ENCODE measurements around the gene TMEM30B.
"Not testable (repeated sequence)": the region's sequence is repeated elsewhere in the genome, so short reads cannot be mapped to it uniquely, and the experiment has no call there.

The TMEM30B gene

GRCh38 chr14:61281186-61281947 is at the start of gene TMEM30B:
Gene TMEM30B (minus strand): TSS chr14:61281338. CDS start chr14:61281147, 191 bp downstream.
- DNase-seq, result no peak

DNA sequence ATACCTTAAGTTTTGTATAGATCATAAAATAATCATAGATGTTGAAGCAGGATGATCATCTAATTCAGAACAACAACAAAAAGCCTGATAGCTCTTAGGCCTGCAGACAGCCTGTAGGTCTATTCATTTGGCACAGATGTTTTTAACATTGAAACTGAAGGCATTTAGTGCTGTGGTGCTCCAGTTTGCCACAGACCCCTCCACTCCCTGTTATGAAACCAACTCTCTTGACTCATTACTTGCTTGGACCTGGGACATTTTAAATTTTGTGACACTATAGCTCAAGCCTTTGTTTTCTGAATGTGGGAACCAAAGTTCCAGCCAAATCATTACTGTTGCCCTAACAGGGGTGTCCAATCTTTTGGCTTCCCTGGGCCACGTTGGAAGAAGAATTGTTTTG is 49.4 kb upstream of the TMEM30B start:
- no peak for DNase-seq

DNA sequence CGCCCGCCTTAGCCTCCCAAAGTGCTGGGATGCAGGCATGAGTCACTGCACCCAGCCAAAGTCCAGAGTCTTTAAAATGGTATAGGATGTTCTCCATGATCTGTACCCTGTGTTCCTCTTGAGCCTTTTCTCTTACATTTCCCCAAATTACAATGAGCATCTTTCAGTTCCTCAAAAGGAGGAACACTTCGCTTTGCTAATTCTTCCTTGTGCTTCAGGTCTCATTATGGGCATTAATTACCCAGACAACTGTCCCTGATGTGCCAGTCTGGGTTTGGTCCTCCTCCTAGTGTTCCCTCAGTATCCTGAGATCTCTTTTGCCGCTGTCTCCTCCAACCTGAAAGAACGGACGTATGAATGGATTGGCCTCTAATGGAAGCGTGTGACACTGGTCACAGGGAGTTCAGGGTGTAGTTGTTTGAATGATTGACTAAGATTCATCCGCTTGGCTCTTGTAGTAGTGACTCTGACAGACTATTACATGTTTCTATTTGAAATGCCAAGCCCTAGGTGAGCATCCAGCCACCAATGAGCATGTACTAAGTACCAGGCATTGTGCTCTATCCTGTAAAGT is 48.4 kb upstream of the TMEM30B start:
- no peak for DNase-seq

DNA sequence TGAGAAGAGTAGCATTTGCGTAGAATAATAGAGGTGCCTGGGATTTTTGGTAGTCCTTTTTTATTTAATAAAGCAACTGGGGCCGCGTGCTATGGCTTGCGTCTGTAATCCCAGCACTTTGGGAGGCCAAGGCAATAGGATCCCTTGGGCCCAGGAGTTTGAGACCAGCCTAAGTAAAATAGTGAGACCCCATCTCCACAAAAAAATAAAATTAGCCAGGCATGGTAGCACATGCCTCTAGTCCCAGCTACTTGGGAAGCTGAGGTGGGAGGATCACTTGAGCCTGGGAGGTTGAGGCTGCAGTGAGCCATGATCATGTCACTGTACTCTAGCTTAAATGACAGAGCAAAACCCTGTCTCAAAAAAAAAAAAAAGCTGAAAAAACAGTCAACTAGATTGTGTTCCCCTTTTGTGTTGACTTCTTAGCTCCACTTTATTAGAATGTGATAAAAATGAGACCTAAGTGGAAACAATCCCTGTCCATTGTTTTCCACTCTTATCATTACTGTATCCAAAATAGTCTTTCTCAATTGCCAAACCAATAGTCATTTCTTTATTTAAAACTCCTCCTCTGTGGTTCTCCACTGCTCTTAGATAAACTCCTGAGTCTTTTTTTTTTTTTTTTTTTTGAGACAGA is 47.6 kb upstream of the TMEM30B start:
- no peak for DNase-seq

DNA sequence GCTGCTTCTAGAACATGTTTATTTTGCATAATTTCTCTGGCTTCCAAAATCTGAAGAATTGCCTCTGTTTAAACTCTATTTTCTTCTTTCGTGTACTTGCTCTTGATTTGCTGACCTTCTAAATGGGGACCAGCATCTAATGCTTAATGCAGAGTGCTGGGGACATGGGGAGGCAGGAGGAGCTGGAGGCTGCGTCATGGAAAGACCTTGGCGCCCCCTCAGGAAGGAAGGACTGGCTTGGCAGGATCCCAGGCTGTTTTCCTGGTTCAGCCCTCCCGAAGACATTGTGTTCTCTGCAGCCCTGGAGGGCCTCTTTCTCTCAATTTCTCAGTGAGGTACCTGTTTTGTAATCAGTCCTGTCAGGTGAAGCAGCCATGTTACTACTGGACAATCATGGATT is 45.7 kb upstream of the TMEM30B start:
- DNase-seq, result no peak

- DNase-seq, result no peak
Observed at GRCh38 chr14:61326146-61326545, 45.0 kb upstream of the TMEM30B start.

- no peak for DNase-seq
Observed at GRCh38 chr14:61325166-61325565, 44.0 kb upstream of the TMEM30B start.

GRCh38 chr14:61323970-61324369 is 42.8 kb upstream of the TMEM30B start:
- no peak for DNase-seq

GRCh38 chr14:61322799-61323290 is 41.7 kb upstream of the TMEM30B start:
- DNase-seq, result no peak

- DNase-seq, result no peak
Observed at GRCh38 chr14:61322011-61322798, 41.1 kb upstream of the TMEM30B start.

DNA sequence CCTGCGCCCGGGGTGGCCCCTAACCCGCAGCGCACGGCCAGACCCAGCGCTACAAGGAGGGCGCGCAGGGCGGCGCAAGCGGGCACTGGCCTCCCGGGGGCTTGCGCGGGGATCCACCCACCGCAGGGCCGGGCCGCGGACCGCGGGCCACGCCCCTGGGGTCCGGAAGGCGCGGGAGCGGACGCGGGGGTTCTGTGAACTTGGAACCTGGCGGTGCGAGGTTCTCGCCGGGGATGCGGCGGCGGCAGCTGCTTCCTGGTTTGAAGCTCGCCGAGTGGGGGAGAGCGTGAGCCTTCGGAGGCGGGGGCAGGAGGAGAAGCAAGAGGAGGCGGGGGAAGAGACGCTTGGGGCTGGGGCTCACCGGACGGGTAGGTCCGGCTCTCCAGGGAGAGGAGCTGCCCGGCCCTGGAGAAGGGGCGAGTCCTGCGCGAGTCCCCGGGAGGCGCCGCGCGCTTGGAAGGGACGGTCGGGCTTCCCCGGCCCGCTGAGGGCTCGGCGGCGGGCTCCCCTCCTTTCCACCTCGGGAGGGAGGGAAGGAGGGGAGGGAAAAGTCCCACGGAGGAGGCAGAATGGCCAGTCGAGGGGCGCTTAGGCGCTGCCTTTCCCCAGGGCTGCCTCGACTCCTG is 40.4 kb upstream of the TMEM30B start, which contains the start of gene PRKCH:
PRKCH (plus strand) TSS at position 195 of the 626 bp plus-strand sequence. CDS start 523 bp downstream, outside the sequence.
- no peak for DNase-seq

DNA sequence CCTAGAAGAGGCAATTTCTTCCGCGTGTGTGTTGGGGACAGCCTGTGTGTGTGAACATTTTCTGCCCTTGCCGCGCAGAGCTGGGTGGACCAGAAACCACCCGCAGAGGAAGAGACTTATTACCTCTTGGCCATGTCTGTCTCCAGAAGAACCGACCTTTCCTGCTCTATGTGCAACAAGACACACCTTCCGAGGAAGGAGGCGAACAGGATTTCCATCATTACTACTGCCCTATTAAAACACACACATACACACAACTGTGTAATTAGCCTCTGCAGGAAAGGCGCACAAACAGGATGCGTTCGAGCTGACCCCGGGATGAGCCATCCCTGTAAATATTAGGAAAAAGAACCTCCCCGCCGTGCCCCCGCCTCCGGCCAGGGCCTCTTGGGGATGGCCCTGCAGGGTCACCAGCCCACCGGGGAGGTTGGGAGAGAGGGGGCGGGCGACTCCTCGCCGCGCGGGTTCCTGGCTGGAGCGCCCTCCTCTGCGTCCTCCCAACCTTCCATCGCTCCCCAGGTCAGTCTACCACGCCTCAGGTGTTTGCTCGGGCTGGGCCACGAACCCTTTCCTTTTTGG is 39.8 kb upstream of the TMEM30B start:
- no peak for DNase-seq

DNA sequence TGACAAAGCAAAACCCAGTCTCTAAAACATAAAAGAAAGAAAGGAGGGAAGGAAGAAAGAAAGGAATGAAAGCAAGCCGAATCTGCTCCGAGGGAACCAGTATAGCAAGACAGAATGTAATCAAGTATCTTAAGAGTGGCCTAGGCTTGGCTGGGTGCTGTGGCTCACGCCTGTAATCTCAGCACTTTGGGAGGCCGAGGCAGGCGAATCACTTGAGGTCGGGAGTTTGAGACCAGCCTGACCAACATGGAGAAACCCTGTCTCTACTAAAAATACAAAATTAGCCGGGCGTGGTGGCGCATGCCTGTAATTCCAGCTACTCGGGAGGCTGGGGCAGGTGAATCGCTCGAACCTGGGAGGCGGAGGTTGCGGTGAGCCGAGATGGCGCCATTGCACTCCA is 39.0 kb upstream of the TMEM30B start:
- DNase-seq, result not testable (repeated sequence)

DNA sequence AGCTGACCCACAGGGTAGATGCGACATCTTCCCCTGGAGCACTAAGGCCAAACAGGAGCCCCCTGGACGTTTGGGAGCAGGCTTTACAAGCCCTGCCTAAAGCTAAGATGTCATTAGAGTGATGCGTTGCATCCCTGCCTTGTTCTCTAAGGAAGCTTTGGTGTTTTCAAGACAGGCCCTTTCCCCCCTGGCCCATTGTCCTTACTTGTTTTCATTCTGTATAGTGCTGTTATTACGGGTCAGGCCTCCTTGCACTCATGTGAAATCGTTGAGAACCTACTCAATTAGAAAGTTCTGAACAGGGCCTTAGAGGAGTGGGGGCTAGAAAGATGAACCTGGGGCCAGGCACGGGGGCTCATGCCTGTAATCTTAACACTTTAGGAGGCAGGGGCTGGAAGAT is 38.6 kb upstream of the TMEM30B start:
- DNase-seq, result no peak

- no peak for DNase-seq
Observed at GRCh38 chr14:61319086-61319485, 37.9 kb upstream of the TMEM30B start.

GRCh38 chr14:61315313-61315712 is 34.2 kb upstream of the TMEM30B start:
- no peak for DNase-seq

- DNase-seq, result not testable (repeated sequence)
Observed at GRCh38 chr14:61308701-61309100, 27.6 kb upstream of the TMEM30B start.

DNA sequence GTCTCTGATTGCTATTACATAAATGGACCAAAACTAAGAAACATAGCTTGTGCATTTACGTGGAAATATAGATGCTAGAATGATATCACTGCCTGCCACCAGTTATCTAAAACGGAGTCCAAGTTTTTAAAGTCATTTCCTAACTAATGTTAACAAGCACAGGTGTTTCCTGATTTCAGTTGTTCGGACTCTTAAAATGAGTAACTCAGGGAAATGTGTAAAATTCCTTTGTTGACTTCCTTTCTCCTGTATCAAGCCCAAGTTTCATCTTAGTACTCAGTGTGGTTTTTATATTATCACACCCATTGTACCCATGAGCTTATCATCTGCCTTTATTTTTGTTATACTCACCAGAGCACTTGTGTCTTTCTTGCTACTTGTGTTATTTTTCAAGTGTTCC is 27.1 kb upstream of the TMEM30B start:
- no peak for DNase-seq

DNA sequence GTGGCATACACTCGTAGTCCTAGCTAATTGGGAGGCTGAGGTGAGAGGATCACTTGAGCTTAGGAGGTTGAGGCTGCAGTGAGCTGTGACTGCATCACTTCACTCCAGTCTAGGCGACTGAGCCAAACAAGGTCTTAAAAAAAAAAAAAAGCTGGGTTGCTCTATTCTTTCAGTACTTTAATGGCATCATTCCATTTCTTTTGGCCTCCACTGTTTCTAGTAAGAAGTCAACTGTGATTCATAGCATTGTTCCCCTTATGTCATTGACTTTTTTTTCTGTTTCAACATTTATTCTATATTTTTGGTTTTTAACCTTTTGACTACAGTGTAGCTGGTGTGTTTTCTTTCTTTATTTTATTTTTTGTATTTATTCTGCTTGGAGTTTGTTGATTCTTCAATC is 23.6 kb upstream of the TMEM30B start:
- DNase-seq, result no peak

GRCh38 chr14:61300754-61301153 is 19.6 kb upstream of the TMEM30B start:
- DNase-seq, result no peak

DNA sequence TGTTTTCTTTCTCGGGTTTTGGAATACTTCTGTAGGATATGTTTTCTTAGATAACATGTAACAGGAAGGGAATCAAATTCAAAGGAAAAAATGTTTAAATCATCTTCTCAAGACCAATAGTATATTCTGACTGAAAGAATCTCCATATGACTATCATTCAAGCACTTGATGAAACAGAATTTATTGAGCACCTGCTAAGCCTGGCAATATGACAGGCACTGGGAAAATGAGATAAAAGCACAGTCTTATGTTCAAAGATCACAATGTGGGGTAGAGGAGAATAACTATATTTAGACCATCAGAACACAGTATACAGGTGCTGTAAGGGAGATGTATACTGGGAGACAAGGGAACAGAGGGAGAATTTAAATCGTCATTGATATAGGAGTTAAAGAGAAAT is 19.1 kb upstream of the TMEM30B start:
- DNase-seq, result no peak

- DNase-seq, result no peak
Observed at GRCh38 chr14:61298824-61299223, 17.7 kb upstream of the TMEM30B start.

Data from GOT3 (cell line).